Activated CD4-positive, alpha-beta T cell treated with anti-CD3 and anti-CD28 coated beads, Interleukin-2, Interleukin-4, amounts not matched to agents 100 ng/mL and 50 ng/mL, durations not matched to agents 16 hours and 8 hours (primary cell): Measurements from ENCODE around the gene CNIH3.
A peak's percentile ranks its signal among the peaks of the same experiment; 100 is the strongest.

Source experiments
- DNase-seq: peaks from one replicate; pipeline ENCODE4 v3.0.0-alpha.2; 2020; ENCODE audit warnings: low spot score

The CNIH3 gene

DNA sequence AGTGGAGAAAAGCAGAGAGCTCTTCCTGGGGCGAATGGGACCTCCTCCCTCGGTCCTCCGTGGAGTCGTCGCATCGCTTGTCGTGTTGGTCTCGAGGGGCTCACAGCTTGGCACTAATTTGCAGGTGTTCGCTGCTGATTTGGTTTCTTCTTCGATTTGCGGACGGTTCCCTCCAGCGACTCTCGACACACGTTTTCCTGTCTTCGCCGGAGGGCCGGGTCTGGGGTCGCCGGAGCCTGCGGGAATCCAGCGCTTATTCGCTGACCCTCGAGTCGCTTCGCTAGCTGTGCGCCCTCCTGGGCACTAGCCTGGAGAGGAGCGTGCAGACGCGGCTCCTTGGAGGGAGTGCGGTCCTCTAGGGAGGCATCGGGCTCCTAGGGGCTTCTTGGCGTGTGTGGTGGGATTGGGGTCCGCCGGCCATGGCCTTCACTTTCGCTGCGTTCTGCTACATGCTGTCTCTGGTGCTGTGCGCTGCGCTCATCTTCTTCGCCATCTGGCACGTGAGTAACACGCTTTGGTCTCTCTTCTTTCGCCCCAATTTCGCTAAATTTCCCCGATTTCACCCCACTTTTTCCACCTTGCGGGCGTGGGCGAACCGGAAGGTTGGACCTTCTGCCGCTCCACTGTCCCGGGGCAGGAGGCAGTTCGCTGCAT is 766 bp downstream of the CNIH3 start:
- no peak for DNase-seq

DNA sequence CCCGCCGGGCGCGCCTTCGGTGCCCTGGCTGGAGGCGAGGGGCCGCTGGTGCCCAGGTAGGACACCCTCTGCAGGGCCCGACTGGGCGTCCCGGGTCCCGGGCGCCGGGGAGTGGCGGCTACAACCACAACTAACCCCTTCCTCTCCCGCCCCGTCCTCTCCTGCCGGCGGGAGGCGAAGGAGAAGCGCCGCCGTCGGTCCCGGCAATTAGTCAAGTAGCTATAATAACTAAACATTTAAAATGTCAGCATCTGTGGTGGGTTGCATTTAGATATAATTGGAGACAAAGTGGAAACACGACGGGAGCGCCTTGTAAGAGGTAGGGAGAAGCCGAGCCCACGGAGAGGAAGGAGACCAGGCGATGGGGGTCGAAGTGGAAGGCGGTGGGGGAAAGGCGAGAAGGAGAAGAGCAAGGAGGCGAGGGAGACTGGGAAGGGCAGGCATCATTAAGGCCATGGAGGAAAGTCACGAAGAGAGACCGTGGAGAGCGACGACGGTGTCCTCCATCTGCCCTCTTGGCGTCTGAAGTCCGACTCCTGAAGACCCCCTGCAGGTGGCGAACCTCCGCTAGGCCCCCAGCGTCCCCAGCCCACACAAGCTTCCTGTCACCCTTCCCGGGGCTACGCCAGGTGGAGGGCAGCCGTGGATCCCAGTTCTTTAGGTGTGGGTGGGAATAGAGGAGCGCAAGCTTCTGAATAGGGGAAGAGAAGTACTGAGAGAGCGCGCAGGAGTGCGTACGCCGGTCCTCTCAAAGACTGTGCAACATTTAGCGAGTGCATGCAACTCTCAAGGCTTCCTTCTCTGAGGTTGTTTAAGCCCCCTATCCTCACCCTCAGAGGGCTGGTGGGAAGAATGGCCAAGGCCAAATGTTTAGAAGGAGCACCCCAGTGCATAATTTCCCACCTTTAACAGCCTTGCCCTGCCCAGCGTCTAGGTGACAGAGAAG is 1.6 kb downstream of the CNIH3 start:
- DNase-seq: no peak

DNA sequence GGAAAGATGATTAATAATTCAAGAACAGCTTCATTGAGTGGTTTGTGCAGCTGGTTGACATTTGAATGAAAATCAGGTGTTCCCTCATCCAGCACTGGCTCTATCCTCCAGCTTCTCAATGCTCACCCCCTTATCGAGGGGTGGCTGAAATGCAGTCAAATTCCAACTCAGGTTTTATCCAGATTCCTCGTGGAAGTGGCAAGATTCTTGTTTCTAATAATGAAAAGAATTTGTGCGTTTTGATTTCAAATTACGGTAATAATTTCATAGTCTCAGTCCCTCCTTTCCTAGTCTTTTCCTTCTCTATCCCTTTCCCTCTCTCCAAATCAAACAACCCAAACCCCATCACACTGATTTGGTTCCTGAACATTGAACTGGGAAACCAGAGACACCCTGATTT is 3.1 kb downstream of the CNIH3 start:
- no peak for DNase-seq

DNA sequence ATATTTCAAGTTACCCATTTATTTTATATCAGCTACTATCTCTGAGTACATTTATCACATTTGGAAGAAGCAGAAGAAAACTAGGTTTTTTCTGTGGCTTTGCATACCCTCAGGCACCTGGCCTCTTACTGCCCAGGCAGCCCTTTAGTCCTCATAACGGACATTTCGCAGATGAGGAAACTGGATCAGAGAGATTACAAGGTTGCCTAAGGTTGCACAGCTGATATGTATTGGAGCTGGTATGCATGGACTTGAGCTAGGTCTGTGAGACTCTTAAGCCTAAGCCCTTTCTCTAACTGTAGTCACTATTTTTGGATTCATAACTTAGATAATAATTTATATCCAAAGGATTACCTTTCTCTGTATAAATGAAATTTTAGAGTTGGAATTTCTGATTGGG is 4.0 kb downstream of the CNIH3 start:
- DNase-seq: no peak

DNA sequence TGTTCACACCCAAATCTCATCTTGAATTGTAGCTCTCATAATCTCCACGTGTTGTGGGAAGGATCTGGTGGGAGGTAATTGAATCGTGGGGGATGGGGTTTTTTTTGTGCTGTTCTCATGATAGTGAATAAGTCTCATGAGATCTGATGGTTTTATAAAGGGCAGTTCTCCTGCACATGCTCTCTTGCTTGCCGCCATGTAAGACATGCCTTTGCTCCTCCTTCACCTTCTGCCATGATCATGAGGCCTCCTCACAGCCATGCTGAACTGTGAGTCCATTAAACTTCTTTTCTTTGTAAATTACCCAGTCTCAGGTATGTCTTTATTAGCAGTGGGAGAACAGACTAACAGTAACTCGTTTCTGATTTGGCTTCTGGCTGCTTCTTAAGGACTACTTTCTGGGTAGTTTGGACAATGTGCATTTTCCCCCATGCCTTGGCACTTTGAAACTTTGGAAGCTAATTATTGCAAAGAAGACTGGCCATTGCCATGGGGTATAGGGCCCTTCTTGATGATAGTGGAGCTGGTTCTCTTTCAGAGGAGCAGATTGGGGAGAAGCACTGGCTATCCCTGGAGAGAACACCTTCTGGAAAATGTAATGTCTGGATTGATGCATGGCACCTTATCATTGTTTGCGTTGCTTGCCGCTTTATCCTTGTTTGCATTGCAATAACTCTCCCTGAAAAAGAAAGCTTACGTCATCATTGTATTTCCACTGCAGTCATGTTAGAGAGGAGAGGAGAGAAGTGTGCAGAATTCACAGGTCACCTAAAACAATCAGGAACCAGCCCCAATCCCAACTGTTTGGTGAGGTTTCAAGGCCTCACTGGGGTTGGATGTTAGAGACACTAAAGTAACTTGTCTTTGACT is 5.9 kb downstream of the CNIH3 start:
- no peak for DNase-seq

DNA sequence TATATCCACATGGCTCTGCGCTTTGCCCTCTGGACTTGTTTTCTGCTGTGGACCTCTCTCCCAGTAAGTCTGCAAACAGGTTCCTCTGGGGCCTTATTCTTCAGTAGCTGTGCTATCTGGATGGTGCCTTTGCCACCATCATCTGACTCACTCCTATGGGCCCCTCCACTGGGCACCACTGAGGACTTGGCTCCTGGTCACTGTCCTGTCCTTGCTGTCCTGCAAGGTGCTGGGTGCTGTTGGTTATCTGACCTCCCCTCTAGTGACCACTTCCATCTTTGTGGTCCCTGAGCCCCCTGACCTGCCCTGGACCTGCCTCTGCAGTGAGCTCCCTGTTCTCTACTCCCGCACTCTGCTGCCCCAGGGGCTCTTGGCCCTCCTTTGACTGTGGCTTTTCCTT is 6.7 kb downstream of the CNIH3 start:
- DNase-seq: no peak

DNA sequence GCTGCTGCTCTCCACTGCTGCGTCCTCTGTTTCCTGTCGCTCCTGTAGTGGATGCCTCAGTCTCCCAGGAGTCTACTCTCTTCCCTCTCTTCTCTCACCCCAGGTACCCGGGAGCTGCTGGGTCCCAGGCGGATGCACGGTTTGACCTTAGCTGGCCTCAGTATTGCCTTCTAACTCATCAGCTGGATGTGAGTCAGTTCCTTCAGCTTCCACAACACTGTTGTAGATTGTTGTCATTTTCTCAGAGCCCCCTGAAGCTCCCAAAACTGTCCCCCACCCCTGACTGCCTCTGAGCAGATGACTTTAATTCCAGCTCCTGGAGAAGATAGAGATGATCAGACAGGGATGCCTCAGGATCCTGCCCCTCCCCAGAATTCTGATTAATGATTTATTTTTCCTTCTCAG is 7.2 kb downstream of the CNIH3 start:
- peak; percentile 29 for DNase-seq

DNA sequence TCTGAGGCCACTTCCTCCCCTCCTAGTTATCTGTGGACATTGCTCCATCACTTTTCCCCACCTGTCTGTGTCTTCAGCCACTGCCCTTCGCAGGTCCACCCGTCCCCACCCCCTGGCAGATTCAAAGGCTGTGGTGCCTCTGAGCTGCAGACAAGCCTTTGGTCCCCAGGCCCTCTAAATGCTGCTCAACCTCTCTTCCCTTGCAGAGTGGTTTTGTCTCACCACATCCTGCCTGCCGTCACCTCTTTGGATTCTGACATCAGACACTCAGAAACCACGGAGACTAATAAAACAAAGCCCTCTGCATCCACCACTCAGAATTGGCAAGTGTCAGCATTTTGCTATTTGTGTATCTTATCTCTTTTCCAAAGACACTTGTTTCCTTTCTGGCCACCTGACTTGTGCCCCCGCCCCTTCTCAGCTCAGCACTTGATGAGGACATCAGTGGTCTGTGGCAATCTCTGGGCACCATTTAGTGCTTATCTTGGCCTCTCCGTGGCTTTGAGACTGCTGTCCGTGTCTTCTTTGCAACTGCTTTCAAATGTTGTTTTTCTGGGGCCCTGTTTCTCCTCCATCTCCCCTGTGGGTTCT is 7.7 kb downstream of the CNIH3 start:
- peak; percentile 91 for DNase-seq

DNA sequence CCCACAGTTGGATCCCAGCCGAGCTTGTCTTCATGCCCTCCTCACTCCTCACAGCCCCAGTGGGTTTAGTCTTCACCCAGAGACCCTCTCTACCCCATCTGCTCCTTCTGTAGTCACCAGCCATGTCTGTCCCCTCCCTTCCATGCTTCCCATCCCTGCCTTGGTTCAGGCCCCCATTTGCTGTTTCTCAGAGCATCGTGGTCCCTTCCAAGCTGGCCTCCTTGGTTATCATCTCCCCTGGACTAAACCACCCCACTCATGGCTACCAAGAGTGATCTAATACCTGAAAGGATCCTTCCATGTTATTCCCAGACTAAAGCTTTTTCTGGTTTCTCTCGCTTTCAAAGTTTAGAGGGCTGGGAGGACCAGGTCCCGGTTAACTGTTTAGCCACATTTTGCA is 8.3 kb downstream of the CNIH3 start:
- DNase-seq: no peak

DNA sequence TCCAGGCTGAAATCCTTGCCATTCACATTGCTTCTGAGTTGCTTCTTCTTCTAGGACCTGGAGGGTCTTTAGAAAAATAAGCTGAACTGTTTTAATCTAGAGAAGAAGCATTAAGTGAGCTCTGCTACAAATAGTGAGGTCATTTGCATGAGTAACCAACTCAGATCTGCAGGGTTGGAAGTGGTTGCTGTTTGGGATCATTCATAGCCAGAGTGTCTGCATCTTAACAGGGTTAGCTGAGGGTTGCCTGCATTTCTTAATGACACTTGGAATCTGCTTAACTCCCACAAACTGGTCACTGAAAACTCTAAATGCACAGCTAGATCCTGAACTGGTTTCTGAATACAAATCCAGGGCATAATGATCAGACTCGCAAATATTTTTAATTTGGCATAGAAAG is 9.9 kb downstream of the CNIH3 start:
- DNase-seq: no peak

DNA sequence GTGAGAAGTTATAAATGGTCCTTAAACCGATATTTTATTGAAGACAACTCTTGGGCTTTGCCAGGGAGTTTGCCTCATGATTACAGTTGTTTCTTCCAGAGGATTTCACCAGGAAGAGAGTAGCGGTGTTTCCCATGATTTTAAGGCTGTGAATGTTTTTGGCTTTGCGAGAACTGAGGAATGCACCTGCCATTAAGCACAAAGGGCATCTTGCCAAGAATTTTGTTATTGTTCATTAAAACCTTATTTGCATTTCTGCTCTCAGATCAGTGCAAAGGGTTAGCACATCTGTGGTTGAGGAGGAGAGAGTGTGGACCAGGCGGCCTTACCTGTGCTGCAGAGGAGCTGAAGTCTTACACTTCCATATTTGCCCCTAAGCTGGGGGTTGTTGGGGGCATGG is 13.8 kb downstream of the CNIH3 start:
- DNase-seq: no peak

DNA sequence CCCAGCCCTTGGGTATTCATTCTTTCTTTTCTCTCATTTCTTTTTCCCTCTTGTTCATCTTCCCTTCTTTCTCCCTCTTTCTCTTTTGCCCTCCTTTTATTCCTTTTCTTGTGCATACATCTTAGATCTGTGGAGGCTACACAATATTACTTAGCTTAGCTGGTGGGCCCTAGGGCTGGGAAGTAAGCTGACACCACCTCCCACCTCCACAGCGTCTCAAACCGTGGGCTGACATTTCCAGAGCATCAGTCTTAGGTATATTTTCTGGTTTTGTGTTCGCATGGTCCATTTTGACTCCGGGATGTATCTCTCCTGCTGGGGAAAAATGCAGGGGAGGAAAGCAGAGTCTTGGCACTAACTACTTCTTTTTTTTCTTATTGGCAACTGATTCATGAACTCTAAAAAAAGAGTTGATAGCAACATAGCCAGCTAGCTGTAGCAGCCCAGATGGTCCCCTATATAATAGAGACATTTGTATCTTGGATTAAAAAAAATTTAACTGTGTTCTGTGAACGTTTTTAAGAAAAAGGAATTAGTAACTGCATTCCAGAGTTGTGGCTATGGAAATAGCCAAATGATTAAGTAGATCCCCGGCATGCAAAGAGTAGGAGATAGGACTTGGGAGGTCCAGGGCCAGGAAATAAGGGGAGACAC is 15.5 kb downstream of the CNIH3 start:
- DNase-seq: no peak

DNA sequence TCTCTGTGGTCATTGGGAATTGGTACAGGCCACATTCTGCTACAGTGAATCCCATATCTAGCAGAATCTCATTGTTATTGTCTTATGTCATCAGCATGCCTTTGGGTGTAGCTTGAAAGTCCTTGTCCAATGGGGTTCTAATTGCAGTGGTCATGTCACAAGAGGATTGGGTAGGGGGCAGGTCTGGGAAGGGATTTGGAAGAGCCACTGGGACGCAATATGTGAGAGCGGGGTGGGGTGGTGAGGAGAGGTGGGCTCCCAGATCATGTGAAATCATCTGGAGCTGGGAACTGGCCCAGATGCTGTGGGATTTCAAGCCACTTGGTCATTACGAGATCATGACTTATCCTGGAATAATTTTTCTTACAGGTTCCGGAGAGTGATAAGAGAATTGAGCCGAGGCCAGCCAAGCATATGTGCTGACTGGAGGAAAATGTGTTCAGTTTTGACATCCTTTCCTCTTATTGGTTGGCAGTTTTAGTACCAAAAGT is 16.3 kb downstream of the CNIH3 start:
- DNase-seq: no peak

DNA sequence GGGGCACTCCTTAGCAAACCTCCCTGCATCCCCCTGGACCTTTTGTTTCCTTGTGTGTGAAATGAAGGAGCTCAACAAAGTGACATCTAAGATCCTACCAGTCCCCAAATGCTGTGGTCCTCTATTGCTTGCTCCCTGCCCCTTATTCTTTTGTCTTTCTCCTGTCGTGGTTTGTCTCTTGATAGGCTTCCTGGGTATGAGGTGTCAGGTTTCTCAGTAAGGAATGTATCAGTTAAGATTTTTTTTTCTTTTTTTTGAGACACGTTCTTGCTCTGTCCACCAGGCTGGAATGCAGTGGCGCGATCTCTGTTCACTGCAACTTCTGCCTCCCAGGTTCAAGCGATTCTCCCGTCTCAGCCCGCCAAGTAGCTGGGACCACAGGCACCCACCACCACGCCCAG is 16.8 kb downstream of the CNIH3 start:
- no peak for DNase-seq

DNA sequence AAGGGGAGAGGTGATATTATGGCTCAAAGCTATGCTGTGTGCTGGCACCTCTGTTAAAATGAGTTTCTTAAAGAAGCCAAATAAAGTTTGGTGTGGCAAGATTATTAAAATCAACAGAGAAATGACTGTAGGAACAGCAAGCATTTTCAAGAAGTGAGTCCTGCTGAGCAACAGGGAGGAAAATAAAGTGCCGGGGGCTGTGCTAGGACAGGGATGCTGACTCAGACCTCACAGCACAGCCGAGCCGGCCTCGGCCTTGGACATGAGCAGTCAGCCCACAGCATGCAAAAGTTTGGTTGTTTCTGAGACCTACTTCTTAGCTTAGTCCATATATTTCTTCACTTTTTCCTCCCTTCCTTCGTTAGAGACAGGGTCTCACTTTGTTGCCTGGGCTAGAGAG is 19.2 kb downstream of the CNIH3 start:
- no peak for DNase-seq

DNA sequence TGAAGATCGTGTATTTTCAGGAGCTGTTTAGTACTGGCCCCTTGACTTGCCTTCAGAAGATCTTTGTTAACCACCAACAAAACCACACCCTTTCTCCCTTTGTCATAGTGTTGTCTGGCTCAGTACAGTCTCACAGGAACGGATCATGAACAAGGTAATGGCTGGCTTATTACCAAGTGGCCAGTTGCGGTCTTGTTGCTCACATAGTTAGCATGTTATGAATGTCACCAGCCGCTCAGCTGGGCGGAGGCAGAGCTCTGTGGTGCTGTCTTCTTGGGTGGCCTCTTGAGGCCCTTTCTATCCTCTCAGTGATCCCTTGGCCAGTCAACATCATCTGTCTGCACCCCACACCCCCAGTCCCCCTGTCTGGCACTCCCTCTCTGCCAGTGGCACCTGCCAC is 21.4 kb downstream of the CNIH3 start:
- no peak for DNase-seq

DNA sequence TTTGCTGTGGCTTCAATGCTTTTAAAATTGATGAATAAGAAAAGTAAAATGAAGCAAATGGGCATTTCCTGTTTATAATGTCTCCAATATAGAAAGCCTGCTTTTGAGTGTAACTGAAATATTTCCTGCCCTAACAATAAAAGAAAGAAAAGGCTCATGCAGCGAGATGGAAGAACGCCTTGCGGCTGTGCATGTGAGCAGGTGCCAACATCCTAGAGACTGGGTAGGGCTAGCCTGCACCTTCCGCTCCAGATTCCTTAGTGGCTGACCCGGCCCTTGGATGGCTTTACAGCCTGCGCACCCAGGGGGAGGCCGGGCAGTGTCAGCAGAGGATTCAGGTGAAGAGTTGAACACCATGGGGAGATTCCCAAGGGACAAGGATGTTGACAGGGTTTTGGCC is 21.8 kb downstream of the CNIH3 start:
- no peak for DNase-seq

DNA sequence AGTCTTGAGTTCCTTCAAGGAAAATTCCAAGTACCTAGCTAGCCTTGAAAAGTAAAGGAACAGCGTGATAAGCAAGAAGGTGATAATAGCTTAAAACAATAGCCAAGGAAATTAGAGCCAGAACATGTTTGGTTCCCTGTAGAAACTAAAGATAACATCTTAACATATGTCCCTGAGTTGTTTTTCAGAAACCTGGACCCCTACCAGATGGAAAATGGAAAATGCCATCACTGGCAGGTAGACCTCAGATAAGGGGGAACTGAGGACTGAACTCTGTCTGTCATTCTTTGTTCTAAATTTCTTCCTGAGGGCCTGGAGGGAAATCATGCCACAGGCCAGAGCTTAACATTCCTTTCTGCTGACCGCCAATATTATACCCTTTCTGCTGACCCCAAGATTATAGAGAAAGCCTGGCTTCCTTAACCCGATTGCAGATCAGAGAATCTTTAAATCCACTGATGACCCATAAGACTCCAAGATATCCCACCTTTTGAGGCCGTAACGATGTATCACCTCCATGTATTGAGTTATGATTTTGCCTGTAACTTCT is 23.4 kb downstream of the CNIH3 start:
- no peak for DNase-seq

DNA sequence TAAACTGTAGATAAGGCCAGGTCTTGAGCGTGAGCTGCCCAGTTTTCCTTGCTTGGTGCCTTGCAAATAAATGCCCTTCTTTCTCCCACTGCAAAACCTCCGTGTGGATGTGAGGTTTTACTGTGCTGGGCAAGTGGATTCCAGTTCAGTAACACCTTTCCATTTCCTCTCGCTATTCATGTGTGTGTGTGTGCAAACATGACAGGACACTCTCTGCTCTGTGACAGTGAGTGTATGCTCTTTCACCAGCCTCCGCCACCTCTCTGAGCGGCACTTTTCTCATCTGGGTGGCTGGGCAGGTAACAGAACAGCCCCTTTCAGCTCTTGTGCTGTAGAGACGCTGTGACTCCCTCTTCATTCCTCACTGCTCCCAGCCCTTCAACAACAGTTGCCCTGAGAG is 23.9 kb downstream of the CNIH3 start:
- no peak for DNase-seq

DNA sequence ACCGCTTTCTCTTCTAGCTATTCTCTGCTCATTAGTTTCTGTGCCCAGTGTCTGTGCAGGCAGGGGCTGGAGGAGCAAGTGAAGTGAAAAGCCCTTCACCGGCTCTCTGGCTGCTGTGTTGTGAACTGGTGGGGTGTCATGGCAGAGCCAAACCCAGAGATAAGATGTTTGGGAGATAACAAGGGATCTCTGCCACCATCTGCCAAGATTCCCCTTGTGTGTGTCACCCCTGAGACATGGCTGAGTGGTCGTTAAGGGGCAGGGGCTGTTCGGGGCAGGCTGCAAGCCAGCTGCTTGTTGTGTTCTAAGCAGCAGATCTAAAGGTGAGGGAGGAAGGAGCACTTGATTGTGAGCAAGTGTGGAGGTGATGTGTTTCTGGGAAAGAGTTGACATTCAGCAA is 24.5 kb downstream of the CNIH3 start:
- no peak for DNase-seq

DNA sequence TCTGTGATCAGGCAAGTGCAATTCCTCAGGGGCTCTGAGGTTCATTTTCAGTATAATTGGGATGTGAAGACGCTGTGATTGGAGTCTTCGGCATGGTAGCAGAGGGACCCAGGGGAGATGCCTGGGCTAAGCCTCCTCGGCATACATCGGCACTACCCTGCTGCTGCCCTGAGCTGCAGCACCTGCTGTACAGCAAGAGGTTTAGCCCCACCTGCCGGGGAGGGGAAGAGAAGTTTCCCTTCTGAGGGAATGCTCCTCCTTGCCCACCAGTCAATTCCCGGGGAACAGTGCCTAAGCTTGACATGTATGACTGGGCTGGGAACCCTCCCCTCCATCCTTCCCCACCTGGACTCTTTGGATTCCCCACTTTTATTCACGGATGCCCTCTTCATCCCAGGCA is 24.9 kb downstream of the CNIH3 start:
- DNase-seq: no peak
